NOMO-1 treated with dmso at 0.1 percent for 144 hours (cell line): ENCODE data around the gene SLC38A10.

Experiments
- DNase-seq: peaks from one replicate; lab custom pipeline; 2025; ENCODE audit not compliant: unreplicated experiment; lab: John Stamatoyannopoulos, UW

The SLC38A10 gene

DNA sequence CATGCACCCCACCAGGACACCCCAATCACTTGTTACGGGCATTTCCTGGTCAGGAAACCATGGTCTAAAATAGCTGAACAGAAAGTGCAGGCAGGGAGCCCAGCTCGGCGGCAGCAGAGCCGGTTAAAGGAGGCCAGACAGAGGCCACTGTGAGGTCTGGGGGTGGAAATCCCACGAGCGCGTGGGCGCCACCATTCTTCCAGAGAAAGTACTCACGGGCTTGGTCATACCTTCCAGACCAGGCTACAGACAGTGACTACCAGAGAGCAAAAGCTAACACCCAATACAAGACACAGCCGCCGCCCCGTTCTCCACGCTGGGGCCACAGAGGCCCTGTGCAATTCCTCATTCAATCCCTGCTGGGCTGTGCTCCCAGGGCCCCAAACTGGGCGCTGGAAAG lies 84.2 kb downstream of the SLC38A10 start:
- no peak for DNase-seq

DNA sequence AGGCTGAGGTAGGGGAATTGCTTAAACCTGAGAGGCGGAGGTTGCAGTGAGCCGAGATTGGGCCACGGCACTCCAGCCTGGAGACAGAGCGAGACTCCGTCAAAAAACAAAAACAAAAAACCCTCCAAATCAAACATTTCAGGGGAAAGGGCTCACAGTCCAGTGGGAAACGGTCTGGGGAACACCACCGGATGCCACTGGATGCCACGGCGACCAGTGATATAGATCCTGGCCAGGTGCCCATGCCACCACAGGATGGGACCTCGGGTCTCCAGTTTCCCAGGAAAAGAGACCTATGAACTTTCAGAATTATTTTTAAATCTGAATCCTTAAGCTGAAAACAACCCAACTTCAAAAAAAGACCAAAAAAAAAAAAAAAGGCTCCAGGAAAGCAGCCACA lies 84.6 kb downstream of the SLC38A10 start:
- no peak for DNase-seq

DNA sequence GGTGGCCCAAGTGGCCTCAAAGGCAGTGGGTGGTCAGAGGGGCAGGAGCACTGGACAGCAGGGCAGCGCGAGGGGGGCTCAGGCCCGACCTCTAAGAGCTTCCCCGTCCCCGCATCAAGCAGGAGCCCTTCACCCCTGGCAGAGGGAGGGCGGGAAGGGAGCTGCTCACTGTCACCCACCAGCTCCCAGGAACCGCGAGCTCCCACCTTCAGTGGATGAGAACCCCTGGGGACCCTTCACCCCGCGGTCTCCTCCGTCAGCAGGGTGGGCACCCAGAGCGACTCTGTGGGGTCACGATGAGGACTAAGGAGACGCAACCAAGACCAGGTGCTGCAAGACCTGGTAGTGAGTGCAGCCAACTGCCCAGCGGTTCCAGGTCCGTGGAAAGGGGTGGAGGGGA lies 86.0 kb downstream of the SLC38A10 start:
- no peak for DNase-seq

DNA sequence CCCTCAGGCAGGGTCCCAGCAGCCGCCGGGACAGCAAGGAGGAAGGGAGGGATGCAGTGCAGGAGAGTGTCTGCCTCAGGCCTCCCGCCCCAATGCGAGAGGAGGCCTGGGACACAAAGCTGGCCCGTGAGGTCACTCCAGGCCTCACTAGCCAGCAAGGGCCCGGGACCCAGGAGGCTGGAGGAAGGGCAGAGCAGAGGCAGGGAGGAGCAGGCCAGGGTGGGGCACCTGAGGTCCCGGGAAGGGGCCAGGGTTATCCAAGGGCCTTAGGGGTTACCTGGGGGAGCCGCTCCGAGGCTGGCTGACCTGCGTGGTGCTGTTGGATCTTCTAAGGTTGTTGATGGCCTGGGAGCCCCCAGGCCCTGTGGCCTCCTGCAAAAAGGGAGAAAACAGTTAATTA lies 86.5 kb downstream of the SLC38A10 start:
- DNase-seq: no peak

DNA sequence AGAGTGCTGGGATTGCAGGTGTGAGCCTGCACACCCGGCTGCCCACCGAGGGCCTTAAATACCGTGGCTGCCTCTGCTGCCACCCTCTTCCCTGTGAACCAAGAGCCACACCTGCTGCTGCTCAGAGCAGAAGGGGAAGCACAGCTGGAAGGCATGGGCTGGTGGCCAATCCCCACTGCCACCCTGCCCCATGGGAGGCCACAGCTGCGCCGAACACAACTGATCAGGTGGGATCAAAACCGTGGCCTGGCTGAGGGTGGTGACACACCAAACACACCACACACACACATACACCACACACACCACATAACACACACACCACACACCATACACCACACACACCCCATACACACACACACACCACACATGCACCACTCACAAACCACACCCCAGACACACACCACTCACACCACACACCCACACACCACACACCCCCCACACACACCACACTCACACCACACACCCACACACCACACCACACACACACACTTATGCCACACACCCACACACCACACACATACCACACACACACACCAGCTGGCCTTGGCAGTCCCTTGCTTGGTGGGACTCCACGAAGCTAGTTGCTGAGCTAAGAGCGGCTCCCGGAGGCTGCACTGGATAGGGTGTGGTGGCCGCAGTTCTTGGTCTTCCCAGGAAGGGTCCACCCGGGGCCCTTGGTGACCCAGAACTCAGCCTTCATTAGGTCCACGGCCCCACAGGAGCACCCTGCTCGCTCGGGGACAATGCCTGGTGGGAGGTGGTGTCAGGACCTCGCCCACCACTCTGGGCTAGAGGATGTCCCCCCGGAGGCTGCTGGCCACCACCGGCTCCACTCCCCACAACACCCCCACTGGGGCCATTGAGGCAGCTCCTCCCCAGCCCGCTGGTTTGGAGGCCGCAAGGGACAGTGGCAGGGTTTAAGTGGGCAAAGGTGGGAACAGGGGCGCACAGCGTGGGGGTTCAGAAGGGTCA lies 87.2 kb downstream of the SLC38A10 start:
- DNase-seq: no peak

DNA sequence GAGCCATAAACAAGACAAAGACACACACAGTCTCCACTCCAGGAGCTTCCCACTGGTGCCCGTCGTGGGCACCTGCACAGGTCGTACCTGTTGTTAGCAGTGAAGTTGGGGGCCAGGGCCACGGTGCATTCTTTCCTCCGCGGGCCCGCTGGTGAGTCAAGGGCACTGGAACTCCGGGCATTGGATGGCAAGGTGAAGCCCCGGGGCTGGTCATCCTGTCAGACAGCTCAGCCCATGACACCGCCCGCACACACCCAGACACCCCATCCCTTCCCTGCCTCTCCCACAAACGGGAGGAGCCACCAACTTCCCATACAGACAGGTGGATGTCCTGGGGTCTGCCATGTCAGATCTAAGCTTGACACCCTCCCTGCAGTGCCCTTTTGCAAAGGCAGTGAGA lies 88.5 kb downstream of the SLC38A10 start:
- no peak for DNase-seq

DNA sequence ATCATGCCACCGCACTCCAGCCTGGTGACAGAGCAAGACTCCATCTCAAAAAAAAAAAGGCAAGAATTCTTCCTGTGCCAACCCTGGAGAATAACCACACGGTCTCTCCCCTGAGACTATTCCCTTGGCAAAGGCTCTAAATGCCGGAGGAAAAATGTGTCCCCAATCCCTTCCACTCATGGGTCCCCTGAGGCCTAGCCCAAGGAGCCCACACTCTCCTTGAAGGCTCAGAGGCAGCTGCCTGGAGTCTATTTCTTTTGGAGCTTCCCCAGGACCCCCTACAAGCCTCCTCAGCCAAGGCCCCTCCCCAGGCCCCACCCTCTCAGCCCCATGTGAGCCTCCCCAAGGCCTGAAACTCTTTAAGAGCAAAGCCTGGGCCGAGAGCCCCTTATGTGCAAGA lies 88.9 kb downstream of the SLC38A10 start:
- no peak for DNase-seq

DNA sequence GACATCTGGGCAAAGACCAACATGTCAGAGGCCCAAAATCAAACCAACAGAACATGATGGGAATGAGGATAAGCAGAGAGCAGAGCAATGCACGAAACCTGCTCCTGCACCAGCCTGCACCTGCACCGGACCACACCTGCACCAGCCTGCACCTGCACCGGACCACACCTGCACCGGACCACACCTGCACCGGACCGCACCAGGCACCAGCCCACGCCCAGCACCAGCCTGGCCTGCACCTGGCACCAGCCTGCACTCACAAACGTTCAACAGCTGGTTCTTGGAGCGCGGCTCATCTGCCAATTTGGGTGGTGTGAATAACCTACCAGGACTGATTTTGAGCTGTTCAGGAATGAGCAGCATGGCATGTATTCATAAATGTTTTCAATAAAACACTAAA lies 90.5 kb downstream of the SLC38A10 start:
- DNase-seq: no peak

DNA sequence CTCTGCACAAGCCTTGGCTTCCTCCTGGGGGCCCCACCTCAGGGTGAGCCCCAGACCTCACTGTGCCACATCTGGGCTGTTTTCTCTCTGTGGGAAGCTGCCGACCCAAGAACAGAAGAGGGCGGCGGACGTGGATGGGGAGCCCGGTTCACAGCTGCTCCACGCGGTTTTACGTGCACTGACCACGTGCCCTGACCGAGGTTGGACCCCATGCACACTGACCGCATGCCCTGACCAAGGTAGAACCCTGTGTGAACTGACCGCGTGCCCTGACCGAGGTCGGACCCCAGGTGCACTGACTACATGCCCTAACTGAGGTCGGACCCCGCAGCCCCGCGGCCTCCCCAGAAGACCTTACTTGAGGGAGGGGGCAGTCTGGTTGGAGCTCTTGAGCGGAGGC lies 92.0 kb downstream of the SLC38A10 start:
- DNase-seq: no peak

DNA sequence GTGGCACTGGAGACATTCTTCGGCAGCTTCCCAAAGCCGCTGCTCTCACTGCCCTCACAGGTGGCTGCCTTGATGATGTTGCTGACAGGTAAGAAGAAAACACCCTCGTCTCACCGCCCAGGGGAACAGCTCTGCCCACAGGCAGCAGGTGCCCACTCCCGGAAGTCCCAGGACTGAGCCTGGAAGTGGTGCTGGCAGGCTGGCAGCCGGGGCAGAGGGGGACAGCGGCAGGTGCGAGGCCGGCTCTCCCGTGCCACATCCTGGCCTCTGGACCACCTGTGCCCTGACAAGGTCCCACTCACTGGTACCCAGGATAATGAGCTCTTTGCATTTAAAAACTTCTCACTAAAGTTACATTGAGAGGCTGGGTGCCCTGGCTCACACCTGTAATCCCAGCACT lies 92.8 kb downstream of the SLC38A10 start:
- no peak for DNase-seq

DNA sequence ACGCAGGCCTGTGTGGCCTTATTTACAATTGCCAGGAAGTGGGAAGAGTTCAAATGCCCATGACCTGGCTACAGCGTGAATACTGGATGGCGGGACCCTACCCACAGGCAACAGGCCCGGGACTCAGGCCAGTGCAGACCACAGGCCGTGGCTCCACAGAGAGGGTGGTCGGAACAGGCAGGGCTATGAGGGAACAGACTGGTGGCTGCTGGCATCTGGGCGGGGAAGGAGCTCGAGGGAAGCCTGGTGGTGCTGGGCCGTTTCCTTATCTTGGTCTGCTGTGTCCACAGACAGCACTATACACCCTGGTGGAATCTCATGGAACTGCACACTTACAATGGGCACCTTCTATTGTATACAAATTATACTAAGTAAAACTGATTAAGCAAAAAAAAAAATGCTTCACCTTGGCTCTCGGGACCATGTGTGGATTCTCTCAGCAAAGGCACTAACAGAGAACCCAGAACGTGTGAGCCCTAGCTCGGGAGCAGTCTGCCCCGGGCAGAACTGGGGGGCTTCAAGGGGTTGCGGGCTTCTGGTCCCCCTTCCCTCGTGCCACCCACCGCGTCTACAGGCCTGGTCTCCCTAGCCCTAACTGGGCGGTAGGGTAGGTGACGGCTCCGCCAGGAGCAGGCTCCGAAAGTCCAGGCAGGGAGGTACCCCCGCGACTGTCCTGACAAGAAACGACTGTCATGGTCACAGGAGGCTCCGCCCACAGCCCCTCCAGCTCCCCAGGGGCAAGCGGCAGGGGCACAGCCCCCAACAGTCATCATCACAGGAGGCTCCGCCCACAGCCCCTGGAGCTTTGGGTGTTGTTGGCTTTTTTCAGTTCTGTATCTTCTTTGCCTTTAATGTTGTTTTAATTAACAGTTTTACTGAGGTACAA lies 94.2 kb downstream of the SLC38A10 start:
- peak; percentile 23 for DNase-seq

DNA sequence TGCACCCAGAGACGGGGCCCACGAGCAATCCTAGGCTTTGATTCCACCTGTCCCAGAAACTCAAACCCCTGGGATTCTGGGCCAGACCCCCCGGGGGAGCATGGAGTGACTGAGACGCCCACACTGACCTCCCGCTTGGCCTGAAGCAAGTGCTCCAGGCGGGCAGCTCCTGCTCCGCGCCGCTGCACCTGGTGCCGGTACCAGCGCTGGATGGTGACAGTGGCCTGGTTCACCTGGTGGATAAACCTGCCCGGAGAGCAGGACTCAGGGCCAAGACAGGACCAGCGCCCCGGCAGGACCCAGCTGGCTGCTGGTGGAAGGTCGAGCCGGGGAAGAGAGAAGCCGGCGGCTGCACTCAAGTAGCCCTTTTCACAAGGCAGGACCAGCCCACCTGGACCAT lies 94.9 kb downstream of the SLC38A10 start:
- no peak for DNase-seq

DNA sequence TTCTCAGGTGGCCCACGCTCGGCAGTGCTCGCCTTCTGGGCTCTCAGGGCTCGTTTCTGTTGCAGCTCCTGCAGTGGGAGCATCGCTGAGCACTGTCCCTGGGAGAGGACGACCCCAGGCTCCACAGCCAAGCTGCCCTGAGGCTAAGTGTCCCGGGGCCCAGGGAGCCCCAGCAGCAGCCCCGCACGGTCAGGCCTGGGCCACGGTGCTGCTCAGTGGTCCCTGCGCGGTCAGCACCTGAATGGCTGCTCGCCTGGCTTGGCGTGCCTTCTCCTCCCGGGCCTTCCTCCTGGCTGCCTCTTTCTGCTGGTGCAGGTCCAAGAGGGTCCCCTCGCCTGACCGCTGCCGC lies 95.7 kb downstream of the SLC38A10 start:
- DNase-seq: no peak

DNA sequence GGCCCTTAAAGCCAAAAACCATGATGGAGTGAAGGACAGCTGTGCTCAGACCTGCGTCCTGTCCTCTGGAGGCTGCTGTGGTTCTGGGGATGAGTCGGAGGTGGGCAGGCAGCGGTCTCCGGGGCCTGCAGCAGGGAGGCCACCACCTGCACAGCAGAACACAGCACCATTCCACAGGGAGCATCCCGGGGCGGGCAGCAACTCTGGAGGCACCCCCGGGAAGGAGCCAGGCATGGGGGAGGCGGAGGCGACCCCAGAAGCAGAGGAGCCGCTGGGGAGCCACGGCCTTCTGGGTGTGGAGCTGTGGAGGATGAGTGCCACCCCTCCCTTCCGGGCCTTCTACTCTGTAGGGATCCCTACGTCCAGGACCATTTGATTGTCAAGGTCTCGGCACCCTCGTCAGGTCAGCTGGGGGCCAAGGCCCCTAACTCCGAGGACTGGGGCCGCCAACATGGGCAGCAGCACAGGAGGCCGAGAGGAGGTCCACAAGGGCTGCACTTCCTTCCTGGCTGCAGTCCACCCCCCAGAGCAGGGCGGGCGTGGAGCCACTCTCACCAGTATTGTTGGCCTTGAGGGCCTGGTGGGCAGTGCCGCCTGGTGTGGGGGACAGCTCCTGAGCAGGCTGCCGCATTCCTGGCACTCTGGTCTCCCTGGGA lies 96.2 kb downstream of the SLC38A10 start:
- DNase-seq: no peak

DNA sequence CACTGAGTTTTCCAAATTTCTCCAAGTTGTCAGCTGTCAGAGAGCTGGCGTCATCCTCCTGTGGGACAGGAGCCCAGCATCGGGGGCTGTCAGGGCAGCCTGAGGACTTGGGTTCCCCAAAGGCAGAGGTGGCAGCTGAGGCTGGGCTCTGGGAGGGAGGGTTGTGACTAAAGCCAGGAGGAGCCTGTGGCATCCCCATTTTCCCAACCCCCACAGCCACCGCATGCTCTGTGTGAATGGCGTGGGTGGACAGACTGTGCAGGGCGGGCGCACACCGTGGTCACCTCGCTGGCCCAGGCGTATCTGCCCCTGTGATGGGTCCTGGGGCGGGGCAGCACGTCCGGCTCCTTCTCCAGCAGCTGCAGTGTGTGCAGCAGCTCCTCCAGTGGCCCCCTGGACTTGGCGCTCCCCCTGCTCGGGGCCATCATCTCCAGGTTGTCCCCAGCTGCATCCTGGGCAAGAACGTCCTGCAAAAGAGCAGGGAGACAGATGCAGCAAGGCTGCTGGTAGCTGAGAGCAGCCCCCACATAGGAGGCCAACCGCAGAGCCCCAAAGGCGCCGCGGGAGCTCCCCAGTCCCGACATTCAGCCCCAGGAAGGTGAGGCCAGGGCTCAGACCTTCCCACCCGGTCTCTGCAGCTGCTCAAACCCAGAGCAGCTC lies 97.1 kb downstream of the SLC38A10 start:
- DNase-seq: no peak

DNA sequence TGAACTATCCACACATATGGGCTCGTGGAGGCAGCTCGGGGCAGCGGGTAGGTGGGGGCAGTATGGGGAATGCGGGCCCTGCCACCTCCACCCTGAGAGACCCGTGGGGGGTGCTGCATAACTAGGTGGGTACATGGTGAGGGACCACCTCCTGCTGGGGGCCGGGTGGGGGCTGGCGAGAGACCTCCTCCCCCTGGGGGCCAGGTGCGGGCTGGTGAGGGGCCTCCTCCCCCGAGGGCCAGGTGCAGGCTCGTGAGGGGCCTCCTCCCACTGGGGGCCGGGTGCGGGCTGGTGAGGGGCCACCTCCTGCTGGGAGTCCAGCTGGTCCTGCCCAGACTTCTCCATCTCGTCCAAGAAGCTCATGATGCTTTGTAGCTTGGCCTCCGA lies 97.7 kb downstream of the SLC38A10 start:
- DNase-seq: no peak

DNA sequence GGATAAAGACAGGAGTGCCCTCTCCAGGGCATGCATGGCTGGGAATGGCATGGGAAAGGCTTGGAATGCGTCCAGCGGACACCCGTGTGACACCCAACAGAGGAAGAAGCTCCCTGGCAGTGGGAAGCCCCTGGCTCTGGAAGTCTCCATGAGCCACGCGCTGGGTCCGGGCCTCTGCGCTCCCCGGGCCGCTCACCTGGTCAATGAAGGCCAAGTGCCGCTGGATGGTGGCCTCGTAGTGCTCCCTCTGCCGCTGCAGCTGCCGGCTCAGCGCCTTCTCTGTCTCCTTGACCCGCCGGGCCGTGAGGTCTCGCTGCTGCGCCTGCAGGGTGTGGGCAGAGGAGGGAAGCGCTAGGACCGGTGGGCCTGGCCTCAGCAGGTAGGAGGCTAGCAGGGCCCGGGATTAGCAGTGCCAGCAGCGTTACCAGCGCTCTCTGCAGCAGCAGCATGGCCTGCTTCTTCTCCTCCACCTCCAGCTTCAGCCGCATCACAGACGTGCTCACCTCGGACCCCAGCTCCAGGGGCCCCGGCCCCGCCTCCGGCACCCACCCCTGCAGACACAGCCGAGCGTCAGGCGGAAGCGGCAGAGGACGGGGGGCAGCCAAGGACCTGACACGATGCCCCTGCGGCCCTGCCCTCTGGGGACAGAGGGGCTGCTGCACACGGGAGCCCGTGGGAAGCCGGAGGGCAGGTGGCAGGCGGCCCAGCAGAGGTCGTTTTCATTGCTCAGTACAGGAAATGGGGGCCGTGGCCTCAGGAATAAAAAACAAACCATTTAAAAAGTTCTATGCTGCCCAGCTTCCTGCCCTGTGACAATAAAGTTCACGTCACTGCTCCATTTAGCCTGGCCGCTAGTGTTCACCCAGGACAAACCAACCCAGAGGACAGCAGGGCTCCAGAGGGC lies 98.3 kb downstream of the SLC38A10 start:
- DNase-seq: no peak

DNA sequence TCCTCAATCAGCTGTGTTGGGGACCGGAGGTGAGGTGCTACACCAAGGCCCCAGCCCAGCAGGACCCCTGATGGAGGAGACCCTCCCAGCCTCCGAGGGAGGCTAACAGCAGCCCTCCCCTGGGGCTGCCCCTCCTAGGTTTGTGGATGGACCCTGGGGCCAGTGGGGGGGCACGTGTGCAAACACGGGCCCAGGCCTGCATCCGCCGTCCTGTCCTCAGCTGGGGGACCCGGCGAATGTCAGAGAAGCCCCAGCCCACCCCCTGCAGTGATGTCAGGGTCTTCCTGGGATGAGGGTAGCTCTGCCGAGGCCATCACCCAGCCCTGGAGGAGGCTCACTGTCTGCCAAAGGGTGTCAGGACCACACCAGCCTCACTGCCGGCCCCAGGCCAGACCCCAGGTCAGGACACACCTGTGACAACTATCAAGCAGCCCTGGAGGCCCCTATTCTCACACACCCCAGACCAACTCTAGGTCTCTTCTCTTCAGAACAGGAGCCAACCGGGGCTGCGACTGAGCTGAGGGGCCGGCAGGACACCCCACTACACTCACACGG lies 99.1 kb downstream of the SLC38A10 start:
- no peak for DNase-seq
